Common myeloid progenitor, CD34-positive (primary cell): ENCODE data around the gene GNAI1.

Source experiments
- CTCF ChIA-PET: fragments of 350-600 bp; sonication (Branson Sonifier 250); formaldehyde crosslinking; loops from one replicate; lab custom pipeline; 2021; ENCODE audit warnings: antibody characterized with exemption; lab: Charles Lee
- POLR2A ChIA-PET: fragments of 350-600 bp; sonication (Branson Sonifier 250); formaldehyde crosslinking; loops from one replicate; lab custom pipeline; 2021; ENCODE audit warnings: antibody characterized with exemption; lab: Charles Lee
- DNase-seq, 3 donors: peaks; one replicate each; pipeline versions ENCODE4 v3.0.0 to v3.0.0-alpha.2; 2013
- H3K27ac ChIP-seq, 2 experiments: 1 replicate in 1 of 2; 2 replicates in 1 of 2; pipeline ENCODE4 v1.7.0; 2013; ENCODE audit warnings: inconsistent platforms in 2 of 2, low read length in 2 of 2, mild to moderate bottlenecking in 2 of 2, low read depth in 1 of 2, moderate library complexity in 1 of 2; ENCODE audit not compliant: severe bottlenecking in 2 of 2, insufficient read depth in 1 of 2, poor library complexity in 1 of 2
- H3K27me3 ChIP-seq, 5 experiments: replicated peaks in 2 of 5; 1 replicate in 3 of 5; 2 replicates in 2 of 5; pipeline versions ENCODE4 v1.6.1 to v1.7.0; 2013; ENCODE audit warnings: low read length in 4 of 5, mild to moderate bottlenecking in 2 of 5, moderate library complexity in 2 of 5, inconsistent platforms in 1 of 5; ENCODE audit not compliant: insufficient read depth in 5 of 5, control insufficient read depth in 4 of 5
- H3K36me3 ChIP-seq, 4 experiments: 1 replicate in 2 of 4; 2 replicates in 2 of 4; pipeline versions ENCODE4 v1.6.1 to v1.7.0; 2013; ENCODE audit warnings: low read length in 3 of 4, control low read depth in 1 of 4, mild to moderate bottlenecking in 1 of 4; ENCODE audit not compliant: control insufficient read depth in 4 of 4, insufficient read depth in 4 of 4
- H3K4me1 ChIP-seq, 4 experiments: 1 replicate in 3 of 4; 2 replicates in 1 of 4; pipeline versions ENCODE4 v1.6.1 to v1.7.1; 2013; ENCODE audit warnings: low read length in 3 of 4, mild to moderate bottlenecking in 3 of 4, control low read depth in 1 of 4, inconsistent platforms in 1 of 4, moderate library complexity in 1 of 4; ENCODE audit not compliant: control insufficient read depth in 4 of 4, insufficient read depth in 4 of 4; ENCODE audit errors: control extremely low read depth in 1 of 4
- H3K4me3 ChIP-seq, 7 experiments: 1 replicate in 4 of 7; 2 replicates in 3 of 7; pipeline versions ENCODE4 v1.5.1 to v1.7.0; 2013; ENCODE audit warnings: mild to moderate bottlenecking in 7 of 7, low read length in 6 of 7, moderate library complexity in 6 of 7, inconsistent platforms in 2 of 7, low read depth in 2 of 7, control low read depth in 1 of 7; ENCODE audit not compliant: insufficient read depth in 4 of 7, control insufficient read depth in 1 of 7; ENCODE audit errors: extremely low read depth in 1 of 7
- H3K9me3 ChIP-seq, 5 experiments: 1 replicate in 4 of 5; 2 replicates in 1 of 5; pipeline versions ENCODE4 v1.6.1 to v1.7.1; 2013; ENCODE audit warnings: low read length in 4 of 5, mild to moderate bottlenecking in 2 of 5, inconsistent platforms in 1 of 5, low read depth in 1 of 5, moderate library complexity in 1 of 5; ENCODE audit not compliant: control insufficient read depth in 4 of 5, insufficient read depth in 2 of 5; ENCODE audit errors: control extremely low read depth in 1 of 5
- WGBS: methylation state at CpG from one replicate; pipeline ENCODE4 v1.1.5; 2013; ENCODE audit not compliant: insufficient coverage; 5-methylcytosine and 5-hydroxymethylcytosine counted together

The GNAI1 gene

GRCh38 chr7:80263821-80264220 lies 129.2 kb downstream of the GNAI1 start:
- H3K4me3 ChIP-seq, result no peak overlapping the region
- H3K27ac ChIP-seq, result no peak overlapping the region
- H3K9me3 ChIP-seq, result peaks cover 0 to 1% (median 0%) of the 10 kb centered on the region in 5 experiments
- H3K36me3 ChIP-seq, result no peaks in the 10 kb centered on the region
- CTCF ChIA-PET, result no interaction called here
- no peak for DNase-seq
- POLR2A ChIA-PET, result no interaction called here
- no CpG with 5 or more reads among the region's 2 CpGs for WGBS
- no peaks in the 10 kb centered on the region for H3K27me3 ChIP-seq
- H3K4me1 ChIP-seq, result no peaks in the 10 kb centered on the region

- Histone ChIP-seq H3K4me1 (no peaks in the 10 kb centered on the region), H3K27ac (no peak overlapping the region)
Measured at GRCh38 chr7:80264769-80265495, 130.3 kb downstream of the GNAI1 start.

GRCh38 chr7:80272560-80273239 lies 138.1 kb downstream of the GNAI1 start:
- no peaks in the 10 kb centered on the region for H3K27me3 ChIP-seq
- POLR2A ChIA-PET, result no interaction called here
- no peaks in the 10 kb centered on the region for H3K9me3 ChIP-seq
- H3K4me1 ChIP-seq, result no peaks in the 10 kb centered on the region
- H3K36me3 ChIP-seq, result no peaks in the 10 kb centered on the region
- DNase-seq, result no peak
- no peak overlapping the region for H3K27ac ChIP-seq
- CTCF ChIA-PET, result interaction anchor here (1.0 kb wide), 1 partner anchor 15 kb away, joined by 3 read pairs; no protein-coding TSS in a partner anchor
- no peak overlapping the region for H3K4me3 ChIP-seq
- WGBS, result 92% methylated on average over 2 of the region's 4 CpGs

More at GRCh38 chr7:80264769-80265495, 130.3 kb downstream of the GNAI1 start:
- CTCF ChIA-PET, result no interaction called here
- POLR2A ChIA-PET, result no interaction called here
- peaks cover 0 to 1% (median 0%) of the 10 kb centered on the region in 5 experiments for H3K9me3 ChIP-seq
- H3K36me3 ChIP-seq, result no peaks in the 10 kb centered on the region
- no peaks in the 10 kb centered on the region for H3K27me3 ChIP-seq
- H3K4me3 ChIP-seq, result no peak overlapping the region
- no peak for DNase-seq
- 100% methylated on average over 2 of the region's 6 CpGs for WGBS

GRCh38 chr7:80273327-80273726 lies 138.7 kb downstream of the GNAI1 start:
- CTCF ChIA-PET, result interaction anchor here (1.0 kb wide), 1 partner anchor 14 kb away, joined by 3 read pairs; no protein-coding TSS in a partner anchor
- Histone ChIP-seq H3K27me3 (no peaks in the 10 kb centered on the region), H3K4me3 (no peak overlapping the region), H3K4me1 (no peaks in the 10 kb centered on the region), H3K9me3 (no peaks in the 10 kb centered on the region), H3K36me3 (no peaks in the 10 kb centered on the region), H3K27ac (no peak overlapping the region)
- POLR2A ChIA-PET, result no interaction called here
- DNase-seq, result no peak
- no CpG with 5 or more reads among the region's 3 CpGs for WGBS

GRCh38 chr7:80275192-80275605 lies 140.6 kb downstream of the GNAI1 start:
- no CpG with 5 or more reads among the region's 1 CpG for WGBS
- Histone ChIP-seq H3K27ac (no peak overlapping the region), H3K27me3 (no peaks in the 10 kb centered on the region), H3K4me1 (no peaks in the 10 kb centered on the region), H3K9me3 (no peaks in the 10 kb centered on the region), H3K36me3 (no peaks in the 10 kb centered on the region), H3K4me3 (no peak overlapping the region)
- ChIA-PET CTCF (interaction anchor here (0.6 to 1.9 kb wide), 3 partner anchors 9 to 78 kb away, joined by 3 to 6 read pairs (median 3); no protein-coding TSS in a partner anchor), POLR2A (no interaction called here)
- peak in 2 of 3 donors; percentile 33 to 57 for DNase-seq
